HepG2 (cell line): ENCODE measurements around the gene TRPT1. TPM values are rescaled to one million over a fixed set of nuclear protein-coding genes. Genes with fewer than 3 reads are reported as not detected.
A peak's percentile ranks its signal among the peaks of the same experiment; 100 is the strongest.

Experiments
- ATM ChIP-seq: fragments of 450-650 bp; IDR thresholded peaks from 2 replicates; pipeline ENCODE4 v1.7.1; 2017; ENCODE audit warnings: mild to moderate bottlenecking, borderline replicate concordance
- BCLAF1 ChIP-seq: fragments of 450-650 bp; IDR thresholded peaks from 2 replicates; pipeline ENCODE4 v1.6.1; 2017; ENCODE audit warnings: mild to moderate bottlenecking
- BRCA1 ChIP-seq: sonication (generic); formaldehyde crosslinking; IDR thresholded peaks from 2 replicates; pipeline ENCODE4 v1.4.0; 2020; ENCODE audit warnings: missing genetic modification reagents
- CENPT ChIP-seq: sonication (generic); formaldehyde crosslinking; IDR thresholded peaks from 2 replicates; pipeline ENCODE4 v1.8.0; 2022; ENCODE audit warnings: low read depth, mild to moderate bottlenecking, moderate library complexity, missing genetic modification reagents
- LRRFIP1 ChIP-seq: sonication (generic); formaldehyde crosslinking; conservative IDR thresholded peaks from 2 replicates; pipeline ENCODE4 v1.4.0; 2020; ENCODE audit warnings: missing genetic modification reagents
- PRDM10 ChIP-seq: sonication (generic); formaldehyde crosslinking; IDR thresholded peaks from 2 replicates; pipeline ENCODE4 v1.4.0; 2020; ENCODE audit warnings: low read depth, missing genetic modification reagents
- REST ChIP-seq, 2 experiments: IDR thresholded peaks; 2 replicates each; pipeline ENCODE4 v1.6.1; 2011 to 2012; ENCODE audit warnings: low read length in 2 of 2, borderline replicate concordance in 1 of 2, low read depth in 1 of 2, mild to moderate bottlenecking in 1 of 2, moderate library complexity in 1 of 2
- TBX3 ChIP-seq: fragments of 450-650 bp; IDR thresholded peaks from 2 replicates; pipeline ENCODE4 v1.6.1; 2017; ENCODE audit warnings: antibody characterized with exemption, mild to moderate bottlenecking, inconsistent platforms, borderline replicate concordance
- ZBTB39 ChIP-seq: sonication (generic); formaldehyde crosslinking; IDR thresholded peaks from 2 replicates; pipeline ENCODE4 v1.5.0; 2020; ENCODE audit warnings: missing genetic modification reagents
- ZNF83 ChIP-seq: sonication (generic); formaldehyde crosslinking; IDR thresholded peaks from 2 replicates; pipeline ENCODE4 v1.4.0; 2020; ENCODE audit warnings: missing genetic modification reagents, mild to moderate bottlenecking, borderline replicate concordance
- polyA plus RNA-seq, 8 experiments: library from polyadenylated mRNA; depleted of rRNA in 3 of 8; stranded (reverse) in 7 of 8; unstranded in 1 of 8; fragments of >200 nt; fragmentation: Illumina TruSeq in 4 of 8; extraction: Trizol in 4 of 8; gene quantifications; 2 replicates each; pipeline versions ENCODE4 v1.2.1 to v1.2.3, GENCODE V29; 2011 to 2016; ENCODE audit warnings: low read depth in 4 of 8, missing spikeins in 1 of 8, mixed read lengths in 1 of 8; ENCODE audit not compliant: insufficient read depth in 1 of 8
- total RNA-seq, 5 experiments: library from RNA; depleted of rRNA; stranded (reverse); fragments of >200 nt; fragmentation: Illumina TruSeq; extraction: Trizol; gene quantifications; 2 replicates each; pipeline ENCODE4 v1.2.3, GENCODE V29; 2016; ENCODE audit warnings: low read depth in 1 of 5

The TRPT1 gene
- total and polyA plus RNA-seq, 2 of the 13 experiments (the other 11 are each of a cell fraction or from before 2014, with no cell fraction given) = 24.8 to 40.7 TPM

GRCh38 chr11:64185175-64185692 lies 40.8 kb downstream of the TRPT1 start (continued):
- TF ChIP-seq LRRFIP1 (CRISPR knock-in tag) = no peak
- TF ChIP-seq BCLAF1 = no peak
- no peak for TF ChIP-seq TBX3
- peak; percentile 14; the same call in 1 of the 2 replicates for TF ChIP-seq PRDM10 (CRISPR knock-in tag)
- TF ChIP-seq ZNF83 (CRISPR knock-in tag) = no peak; the same call in 1 of the 2 replicates
- peak in 1 of 2 experiments; percentile 67; a peak in 2 of 4 replicates for TF ChIP-seq REST (IDR thresholded peaks at IDR 0.05; ENCODE audit: borderline replicate concordance in 1 of 2, low read depth in 1 of 2, low read length in 2 of 2)
- peak; percentile 88; the same call in 1 of the 2 replicates for TF ChIP-seq CENPT (CRISPR knock-in tag)
- TF ChIP-seq ZBTB39 = no peak; the same call in 1 of the 2 replicates
- no peak for TF ChIP-seq ATM
- no peak for TF ChIP-seq BRCA1 (CRISPR knock-in tag)
